GM12878 (cell line): Measurements from ENCODE around the gene GBP6.

ENCODE experiments used
- CHD4 ChIP-seq: fragments of 200-600 bp; sonication (generic); IDR thresholded peaks from 2 replicates; pipeline ENCODE4 v1.6.1; 2016; ENCODE audit warnings: mild to moderate bottlenecking
- POLR2A ChIP-seq: IDR thresholded peaks from 2 replicates; pipeline ENCODE4 v1.6.1; 2011; ENCODE audit warnings: low read depth, mild to moderate bottlenecking, low read length
- RAD21 ChIP-seq: IDR thresholded peaks from 2 replicates; pipeline ENCODE4 v1.6.1; 2011; ENCODE audit warnings: mild to moderate bottlenecking, low read depth, low read length, moderate library complexity; ENCODE audit not compliant: insufficient read depth
- TF ChIP-seq, protein P1 (sequence below), 3 experiments: IDR thresholded peaks in 2 of 3; conservative IDR thresholded peaks in 1 of 3; 2 replicates each; pipeline ENCODE4 v1.5.1; 2011; ENCODE audit warnings: low read depth in 3 of 3, low read length in 3 of 3, mild to moderate bottlenecking in 3 of 3, control low read depth in 2 of 3, moderate library complexity in 2 of 3, inconsistent platforms in 1 of 3, mixed read lengths in 1 of 3; ENCODE audit not compliant: control insufficient read depth in 2 of 3, insufficient read depth in 1 of 3; ENCODE audit errors: extremely low read depth in 1 of 3

DNA sequence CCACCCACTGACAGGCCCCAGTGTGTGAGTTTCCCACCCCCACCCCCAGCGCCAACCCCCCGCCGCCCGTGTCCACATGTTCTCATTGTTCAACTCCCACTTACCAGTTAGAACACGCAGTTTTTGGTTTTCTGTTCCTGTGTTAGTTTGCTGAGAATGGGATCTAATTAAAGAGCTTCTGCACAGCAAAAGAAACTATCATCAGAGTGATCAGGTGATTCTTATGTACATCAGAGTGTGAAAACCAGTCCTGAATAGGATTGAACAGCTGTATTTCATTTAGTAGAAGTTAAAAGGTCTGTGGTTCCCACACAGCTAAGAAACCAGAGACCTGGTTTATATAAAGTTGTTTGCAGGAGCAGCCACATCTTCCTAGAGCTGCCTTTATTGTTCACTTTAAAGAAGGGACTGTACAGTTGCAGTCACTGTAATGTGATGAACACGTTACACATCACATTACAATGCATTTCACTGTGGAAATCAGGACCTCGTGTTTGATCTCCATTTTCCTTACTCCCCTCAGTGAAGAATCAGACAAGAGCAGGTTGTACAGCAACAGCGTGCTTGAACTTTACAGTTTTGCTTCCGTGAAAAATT is 1.2 kb downstream of the GBP6 start:
- TF ChIP-seq, protein P1, sequence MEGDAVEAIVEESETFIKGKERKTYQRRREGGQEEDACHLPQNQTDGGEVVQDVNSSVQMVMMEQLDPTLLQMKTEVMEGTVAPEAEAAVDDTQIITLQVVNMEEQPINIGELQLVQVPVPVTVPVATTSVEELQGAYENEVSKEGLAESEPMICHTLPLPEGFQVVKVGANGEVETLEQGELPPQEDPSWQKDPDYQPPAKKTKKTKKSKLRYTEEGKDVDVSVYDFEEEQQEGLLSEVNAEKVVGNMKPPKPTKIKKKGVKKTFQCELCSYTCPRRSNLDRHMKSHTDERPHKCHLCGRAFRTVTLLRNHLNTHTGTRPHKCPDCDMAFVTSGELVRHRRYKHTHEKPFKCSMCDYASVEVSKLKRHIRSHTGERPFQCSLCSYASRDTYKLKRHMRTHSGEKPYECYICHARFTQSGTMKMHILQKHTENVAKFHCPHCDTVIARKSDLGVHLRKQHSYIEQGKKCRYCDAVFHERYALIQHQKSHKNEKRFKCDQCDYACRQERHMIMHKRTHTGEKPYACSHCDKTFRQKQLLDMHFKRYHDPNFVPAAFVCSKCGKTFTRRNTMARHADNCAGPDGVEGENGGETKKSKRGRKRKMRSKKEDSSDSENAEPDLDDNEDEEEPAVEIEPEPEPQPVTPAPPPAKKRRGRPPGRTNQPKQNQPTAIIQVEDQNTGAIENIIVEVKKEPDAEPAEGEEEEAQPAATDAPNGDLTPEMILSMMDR (IDR thresholded peaks at IDR 0.05 in 2 of 3, conservative IDR thresholded peaks at IDR 0.05 in 1 of 3; ENCODE audit: control insufficient read depth in 2 of 3, extremely low read depth in 1 of 3, insufficient read depth in 1 of 3, low read depth in 3 of 3, low read length in 3 of 3) = no peak
- TF ChIP-seq CHD4 = no peak
- TF ChIP-seq POLR2A = no peak
- no peak for TF ChIP-seq RAD21
